OCI-M2 (cell line): ENCODE data around the gene AMMECR1L.
"Not testable (repeated sequence)": the region's sequence is repeated elsewhere in the genome, so short reads cannot be mapped to it uniquely, and the experiment has no call there.

Experiments used
- DNase-seq: peaks from one replicate; lab custom pipeline; 2025; ENCODE audit not compliant: unreplicated experiment; lab: John Stamatoyannopoulos, UW

The AMMECR1L gene

GRCh38 chr2:127841466-127842178 lies 44.1 kb downstream of the AMMECR1L start:
- no peak for DNase-seq

- DNase-seq = no peak
Observed at GRCh38 chr2:127840893-127841292, 44.9 kb downstream of the AMMECR1L start.

GRCh38 chr2:127834951-127835350 lies 50.8 kb downstream of the AMMECR1L start:
- DNase-seq = no peak

- no peak for DNase-seq
Observed at GRCh38 chr2:127829845-127830246, 55.9 kb downstream of the AMMECR1L start.

GRCh38 chr2:127826708-127827107 lies 59.0 kb downstream of the AMMECR1L start:
- DNase-seq = not testable (repeated sequence)

GRCh38 chr2:127826047-127826446 lies 59.7 kb downstream of the AMMECR1L start:
- no peak for DNase-seq

GRCh38 chr2:127820080-127820668 lies 65.6 kb downstream of the AMMECR1L start:
- DNase-seq = no peak

GRCh38 chr2:127818794-127819425 lies 66.8 kb downstream of the AMMECR1L start:
- no peak for DNase-seq

- DNase-seq = no peak
Observed at GRCh38 chr2:127818241-127818640, 67.5 kb downstream of the AMMECR1L start.

GRCh38 chr2:127814677-127815076 lies 71.1 kb downstream of the AMMECR1L start:
- DNase-seq = no peak

- not testable (repeated sequence) for DNase-seq
Observed at GRCh38 chr2:127812441-127812840, 73.3 kb downstream of the AMMECR1L start.
